ENCODE results near the gene NCBP2L. TPM values are rescaled to one million over a fixed set of nuclear protein-coding genes. Genes with fewer than 3 reads are reported as not detected.

The NCBP2L gene
- not detected for total RNA-seq

DNA sequence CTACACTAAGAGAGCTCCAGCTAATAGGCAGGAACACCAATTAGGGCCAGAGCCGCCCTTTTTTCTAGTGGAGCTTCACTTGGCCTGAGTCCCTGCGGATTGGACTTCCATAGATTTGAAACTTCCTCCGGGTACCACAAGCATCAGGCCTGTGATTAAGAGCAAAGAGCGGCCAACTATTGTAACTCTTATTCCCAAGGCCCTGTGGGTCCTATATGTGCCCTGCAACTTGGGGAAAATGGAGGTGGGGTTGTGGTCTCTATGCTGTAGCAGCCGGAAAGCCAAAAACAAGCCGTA, at the start of gene NCBP2L:
Gene NCBP2L (plus strand): TSS at position 198 of the 297 bp plus-strand sequence. CDS start 16,488 bp downstream, outside the sequence.
- peak within 1 kb of the TSS; percentile 78 to 87 for H3K27ac ChIP-seq
- no peaks in the 10 kb centered on the region for H3K9me3 ChIP-seq
- peak within 1 kb of the TSS; percentile 81 for H3K4me3 ChIP-seq
- TF ChIP-seq, protein P1, sequence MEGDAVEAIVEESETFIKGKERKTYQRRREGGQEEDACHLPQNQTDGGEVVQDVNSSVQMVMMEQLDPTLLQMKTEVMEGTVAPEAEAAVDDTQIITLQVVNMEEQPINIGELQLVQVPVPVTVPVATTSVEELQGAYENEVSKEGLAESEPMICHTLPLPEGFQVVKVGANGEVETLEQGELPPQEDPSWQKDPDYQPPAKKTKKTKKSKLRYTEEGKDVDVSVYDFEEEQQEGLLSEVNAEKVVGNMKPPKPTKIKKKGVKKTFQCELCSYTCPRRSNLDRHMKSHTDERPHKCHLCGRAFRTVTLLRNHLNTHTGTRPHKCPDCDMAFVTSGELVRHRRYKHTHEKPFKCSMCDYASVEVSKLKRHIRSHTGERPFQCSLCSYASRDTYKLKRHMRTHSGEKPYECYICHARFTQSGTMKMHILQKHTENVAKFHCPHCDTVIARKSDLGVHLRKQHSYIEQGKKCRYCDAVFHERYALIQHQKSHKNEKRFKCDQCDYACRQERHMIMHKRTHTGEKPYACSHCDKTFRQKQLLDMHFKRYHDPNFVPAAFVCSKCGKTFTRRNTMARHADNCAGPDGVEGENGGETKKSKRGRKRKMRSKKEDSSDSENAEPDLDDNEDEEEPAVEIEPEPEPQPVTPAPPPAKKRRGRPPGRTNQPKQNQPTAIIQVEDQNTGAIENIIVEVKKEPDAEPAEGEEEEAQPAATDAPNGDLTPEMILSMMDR (IDR thresholded peaks at IDR 0.05) = no peak
- H3K36me3 ChIP-seq = no peaks in the 10 kb centered on the region
- no peaks in the 10 kb centered on the region for H3K27me3 ChIP-seq (replicated peaks; ENCODE audit: insufficient read depth)
- peaks cover 0 to 7% of the 10 kb centered on the region in 2 donors for H3K4me1 ChIP-seq (ENCODE audit: control insufficient read depth in 1 of 2, low read depth in 2 of 2)
- DNase-seq (ENCODE audit: low spot score) (no peak), ATAC-seq (ENCODE audit: insufficient number of reproducible peaks, low FRiP score, low read depth) (no peak)

- Histone ChIP-seq H3K4me1 (ENCODE audit: control insufficient read depth in 1 of 2, low read depth in 2 of 2) (peaks cover 29 to 53% of the 10 kb centered on the region in 2 donors), H3K36me3 (no peaks in the 10 kb centered on the region), H3K27me3 (replicated peaks; ENCODE audit: insufficient read depth) (no peaks in the 10 kb centered on the region), H3K4me3 (no peak overlapping the region), H3K27ac (peak overlapping the region; percentile 38 to 80), H3K9me3 (no peaks in the 10 kb centered on the region)
- no peak for DNase-seq (ENCODE audit: low spot score)
- TF ChIP-seq, protein P1 (IDR thresholded peaks at IDR 0.05) = no peak
- ATAC-seq (ENCODE audit: insufficient number of reproducible peaks, low FRiP score, low read depth) = no peak
Measured at GRCh38 chrX:107728371-107729099, 49.0 kb upstream of the NCBP2L start.

GRCh38 chrX:107729558-107730297, 47.8 kb upstream of the NCBP2L start:
- Histone ChIP-seq H3K4me1 (ENCODE audit: control insufficient read depth in 1 of 2, low read depth in 2 of 2) (peaks cover 29 to 52% of the 10 kb centered on the region in 2 donors), H3K4me3 (no peak overlapping the region), H3K27me3 (replicated peaks; ENCODE audit: insufficient read depth) (no peaks in the 10 kb centered on the region), H3K36me3 (no peaks in the 10 kb centered on the region), H3K9me3 (no peaks in the 10 kb centered on the region), H3K27ac (peak overlapping the region; percentile 38 to 80)
- TF ChIP-seq, protein P1 (IDR thresholded peaks at IDR 0.05) = no peak
- ATAC-seq (ENCODE audit: insufficient number of reproducible peaks, low FRiP score, low read depth) = no peak
- no peak for DNase-seq (ENCODE audit: low spot score)

GRCh38 chrX:107730298-107730655, 47.3 kb upstream of the NCBP2L start:
- DNase-seq (ENCODE audit: low spot score) = no peak
- Histone ChIP-seq H3K4me1 (ENCODE audit: control insufficient read depth in 1 of 2, low read depth in 2 of 2) (peaks cover 29 to 52% of the 10 kb centered on the region in 2 donors), H3K27me3 (replicated peaks; ENCODE audit: insufficient read depth) (no peaks in the 10 kb centered on the region), H3K27ac (peak overlapping the region; percentile 38 to 80), H3K36me3 (no peaks in the 10 kb centered on the region), H3K9me3 (no peaks in the 10 kb centered on the region), H3K4me3 (no peak overlapping the region)
- TF ChIP-seq, protein P1 (IDR thresholded peaks at IDR 0.05) = no peak
- no peak for ATAC-seq (ENCODE audit: insufficient number of reproducible peaks, low FRiP score, low read depth)

DNA sequence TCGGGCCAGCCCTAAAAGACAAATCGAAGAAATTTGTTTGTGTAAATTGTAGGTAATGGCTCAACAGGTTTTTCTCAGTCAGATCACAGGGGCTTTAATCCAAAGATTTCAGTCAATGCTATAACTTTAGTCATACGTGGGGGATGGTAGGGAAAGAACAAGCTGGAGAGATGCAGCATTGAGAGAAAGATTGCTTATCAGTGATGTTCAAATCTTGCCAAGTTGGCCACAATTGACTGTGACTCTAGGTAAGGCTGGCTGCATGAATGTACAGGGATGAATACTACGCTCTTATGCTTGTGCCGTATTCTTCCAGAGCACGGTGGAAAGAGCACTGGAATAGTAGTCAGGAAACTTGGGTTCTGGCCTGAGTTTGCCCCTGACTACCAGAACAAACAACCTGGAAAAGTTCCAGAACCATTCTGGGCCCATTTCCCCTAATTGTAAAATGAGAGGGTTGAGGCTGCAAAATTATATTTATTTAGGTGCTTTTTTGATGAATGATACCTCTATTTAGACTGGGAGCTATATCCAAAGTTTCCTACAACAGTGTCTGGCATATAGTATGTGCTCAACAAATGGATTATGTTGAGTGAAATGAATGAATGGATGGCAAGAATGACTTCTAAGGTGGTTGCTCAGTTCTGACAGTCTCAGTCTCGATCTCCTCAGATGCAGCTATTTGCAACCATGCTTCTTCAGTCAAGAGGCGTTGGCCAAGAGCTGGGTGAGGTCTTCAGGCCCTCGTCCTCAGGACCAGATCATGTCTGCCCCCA, 46.4 kb upstream of the NCBP2L start:
- TF ChIP-seq, protein P1 (IDR thresholded peaks at IDR 0.05) = no peak
- H3K27me3 ChIP-seq (replicated peaks; ENCODE audit: insufficient read depth) = no peaks in the 10 kb centered on the region
- DNase-seq (ENCODE audit: low spot score) (no peak), ATAC-seq (ENCODE audit: insufficient number of reproducible peaks, low FRiP score, low read depth) (no peak)
- peak overlapping the region; percentile 58 to 80 for H3K27ac ChIP-seq
- no peak overlapping the region for H3K4me3 ChIP-seq
- peaks cover 25 to 47% of the 10 kb centered on the region in 2 donors for H3K4me1 ChIP-seq (ENCODE audit: control insufficient read depth in 1 of 2, low read depth in 2 of 2)
- no peaks in the 10 kb centered on the region for H3K9me3 ChIP-seq
- H3K36me3 ChIP-seq = no peaks in the 10 kb centered on the region
